Omental fat pad (tissue), 4 donors: Measurements from ENCODE around the gene WDR48. TPM values are rescaled to one million over a fixed set of nuclear protein-coding genes. Genes with fewer than 3 reads are reported as not detected.

Experiments used
- ATAC-seq: fragments of 150-250 bp; one replicate; pipeline ENCODE4 v1.9.1; 2016; ENCODE audit warnings: mild to moderate bottlenecking, moderate library complexity; ENCODE audit not compliant: low FRiP score
- DNase-seq: peaks from one replicate; pipeline ENCODE4 v3.0.0-alpha.2; 2019; ENCODE audit warnings: low spot score
- CTCF ChIP-seq, 3 donors: fragments of 450-650 bp; IDR thresholded peaks; one replicate each; pipeline ENCODE4 v1.5.1; 2016 to 2017; ENCODE audit warnings: antibody characterized with exemption in 3 of 3, mild to moderate bottlenecking in 3 of 3, moderate library complexity in 2 of 3
- total RNA-seq, 4 donors: library from RNA; depleted of rRNA; stranded (reverse); fragments of >200 nt; gene quantifications; one replicate each; pipeline ENCODE4 v1.1.0, GENCODE V29; 2016

The WDR48 gene
- total RNA-seq, 4 donors from 2014 or later: 16.7 to 37.2 (median 22.7) TPM

GRCh38 chr3:39132096-39133092 is 80.6 kb downstream of the WDR48 start:
- no peak for DNase-seq
- no peak for TF ChIP-seq CTCF (IDR thresholded peaks at IDR 0.05)
- ATAC-seq: no peak

- no peak for TF ChIP-seq CTCF (IDR thresholded peaks at IDR 0.05)
- no peak for ATAC-seq
- DNase-seq: no peak
Observed at GRCh38 chr3:39133093-39133490, 81.3 kb downstream of the WDR48 start.

- no peak for ATAC-seq
- DNase-seq: no peak
- TF ChIP-seq CTCF (IDR thresholded peaks at IDR 0.05): no peak
Observed at GRCh38 chr3:39133822-39134221, 82.0 kb downstream of the WDR48 start.

DNA sequence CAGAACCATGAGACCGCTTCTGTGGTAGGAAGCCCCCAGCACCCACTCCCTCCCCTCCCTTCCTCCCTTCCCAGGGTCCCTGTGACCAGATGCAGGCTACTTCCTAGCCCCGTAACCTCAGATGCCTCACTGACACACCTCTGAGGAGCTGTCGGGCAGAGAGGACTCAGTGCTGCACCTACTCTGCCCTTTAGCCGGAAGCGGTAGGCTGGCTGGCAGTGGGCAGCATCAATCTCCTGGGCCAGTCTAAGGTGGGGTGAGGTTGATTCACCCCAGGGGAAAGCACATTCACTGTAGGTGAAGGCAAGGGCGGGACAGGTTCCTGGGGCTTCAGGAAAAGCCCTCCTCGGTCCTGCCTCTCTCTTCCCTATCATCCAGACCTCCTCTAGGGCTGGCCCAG is 82.5 kb downstream of the WDR48 start:
- DNase-seq (no peak), ATAC-seq (no peak)
- no peak for TF ChIP-seq CTCF (IDR thresholded peaks at IDR 0.05)

DNA sequence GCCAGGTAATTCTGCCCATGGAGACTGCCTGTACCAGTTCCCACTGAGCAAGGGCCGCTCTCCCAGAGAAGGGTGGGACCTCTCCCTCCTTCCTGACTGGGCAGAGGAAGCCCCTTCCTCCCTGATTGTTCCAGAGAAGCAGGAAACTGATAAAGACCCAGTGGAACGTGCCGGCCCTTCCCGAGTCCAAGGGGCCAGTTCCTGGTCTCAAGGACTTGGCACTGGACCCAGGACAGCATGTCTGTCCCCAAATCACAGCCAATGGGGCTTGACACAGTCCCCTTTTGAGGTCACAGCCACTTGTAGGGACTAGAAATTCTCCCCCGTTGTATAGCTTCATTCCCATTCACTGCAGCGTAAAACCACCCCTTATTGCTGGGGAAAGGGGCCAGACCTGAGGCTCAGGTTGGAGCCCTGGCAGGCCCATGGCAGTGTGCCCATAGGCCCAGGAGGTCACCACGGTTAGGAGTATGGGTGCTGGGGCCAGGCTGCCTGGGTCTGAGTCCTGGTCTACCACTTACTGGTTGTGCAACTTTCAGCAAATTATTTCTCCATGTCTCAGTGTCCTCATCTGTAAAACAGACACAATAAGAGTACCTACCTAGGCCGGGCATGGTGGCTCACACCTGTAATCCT is 83.5 kb downstream of the WDR48 start:
- ATAC-seq (no peak), DNase-seq (no peak)
- TF ChIP-seq CTCF (IDR thresholded peaks at IDR 0.05): no peak

DNA sequence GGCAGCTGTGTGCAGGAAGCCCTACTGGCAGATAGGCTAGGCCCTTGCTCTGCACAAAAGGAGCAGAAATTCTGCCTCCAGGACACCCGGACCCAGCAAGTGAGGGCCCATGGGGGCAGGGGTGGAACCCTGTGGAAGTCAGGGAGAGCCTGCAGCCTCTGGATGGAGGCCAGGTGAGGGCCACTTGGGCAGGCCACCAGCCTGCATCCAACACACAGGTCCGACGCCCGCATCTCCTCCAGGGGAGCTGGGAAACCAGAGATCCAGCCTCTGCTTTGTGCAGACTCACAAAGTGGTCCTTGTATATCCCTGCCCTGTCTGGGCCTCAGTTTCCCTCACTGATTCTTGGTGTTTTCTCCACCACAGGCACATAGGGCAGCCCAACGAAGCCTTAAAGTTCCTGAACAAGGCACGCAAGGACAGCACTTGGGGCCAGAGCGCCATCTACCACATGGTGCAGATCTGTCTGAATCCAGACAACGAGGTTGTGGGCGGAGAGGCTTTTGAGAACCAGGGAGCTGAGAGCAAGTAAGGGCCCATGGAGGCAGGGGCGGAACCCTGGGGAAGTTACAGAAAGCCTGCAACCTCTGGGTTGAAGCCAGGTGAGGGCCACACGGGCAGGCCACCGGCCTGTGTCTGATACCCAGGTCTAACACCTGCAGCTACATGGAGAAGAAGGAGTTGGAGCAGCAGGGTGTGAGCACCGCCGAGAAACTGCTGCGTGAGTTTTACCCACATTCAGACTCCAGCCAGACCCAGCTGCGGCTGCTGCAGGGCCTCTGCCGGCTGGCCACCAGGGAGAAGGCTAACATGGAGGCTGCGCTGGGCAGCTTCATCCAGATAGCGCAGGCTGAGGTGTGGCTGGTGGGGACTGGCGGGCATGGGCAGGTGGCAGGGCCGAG is 85.0 kb downstream of the WDR48 start:
- ATAC-seq (no peak), DNase-seq (no peak)
- TF ChIP-seq CTCF (IDR thresholded peaks at IDR 0.05): no peak
